BLaER1 treated with 17β-estradiol and CSF1 and Interleukin-3, amounts not matched to agents 10 nM and 100 nM (cell line): ENCODE data around the gene TPM1.

Experiments
- H3K27ac ChIP-seq, 11 experiments: shearing (Covaris generic); formaldehyde crosslinking; 2 replicates each; pipeline ENCODE4 v1.8.1; 2022
- H3K27me3 ChIP-seq, 11 experiments: shearing (Covaris generic); formaldehyde crosslinking; 2 replicates each; pipeline ENCODE4 v1.8.1; 2022
- H3K36me3 ChIP-seq, 11 experiments: shearing (Covaris generic); formaldehyde crosslinking; 2 replicates each; pipeline ENCODE4 v1.8.1; 2022
- H3K4me1 ChIP-seq, 10 experiments: shearing (Covaris generic); formaldehyde crosslinking; 2 replicates each; pipeline ENCODE4 v1.8.1; 2022
- H3K4me2 ChIP-seq, 11 experiments: shearing (Covaris generic); formaldehyde crosslinking; 2 replicates each; pipeline ENCODE4 v1.8.1; 2022
- H3K4me3 ChIP-seq, 10 experiments: shearing (Covaris generic); formaldehyde crosslinking; 2 replicates each; pipeline ENCODE4 v1.8.1; 2022
- H3K9ac ChIP-seq, 11 experiments: shearing (Covaris generic); formaldehyde crosslinking; 2 replicates each; pipeline ENCODE4 v1.8.1; 2022
- H3K9me3 ChIP-seq, 11 experiments: shearing (Covaris generic); formaldehyde crosslinking; replicated peaks in 1 of 11; 2 replicates each; pipeline ENCODE4 v1.8.1; 2022
- H4K20me1 ChIP-seq, 11 experiments: shearing (Covaris generic); formaldehyde crosslinking; 2 replicates each; pipeline ENCODE4 v1.8.1; 2022
- Cebpa-rat ChIP-seq, 11 experiments: shearing (Covaris generic); IDR thresholded peaks; 2 replicates each; pipeline ENCODE4 v1.8.1; 2022

TPM1 gene

DNA sequence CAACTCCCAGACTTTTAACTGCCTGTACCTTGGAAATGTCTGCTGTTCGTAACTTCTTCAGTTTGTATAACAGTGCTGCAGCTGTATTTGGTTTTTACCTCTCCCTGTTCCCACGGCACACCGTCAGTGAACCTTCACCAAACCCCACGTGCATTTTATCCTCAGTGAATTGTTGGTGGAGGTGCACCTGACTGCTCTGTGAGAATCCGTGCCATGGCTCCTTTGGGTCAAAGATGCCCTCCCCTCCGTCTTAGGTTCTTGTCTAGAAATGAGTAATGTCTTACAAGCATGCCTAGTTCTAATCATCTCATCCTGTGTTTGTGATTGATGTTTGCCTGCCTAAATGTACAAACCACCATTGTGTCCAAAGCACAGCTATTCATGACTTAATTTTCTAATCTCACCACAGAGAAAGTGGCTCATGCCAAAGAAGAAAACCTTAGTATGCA lies 28.2 kb downstream of the TPM1 start:
- Histone ChIP-seq H3K4me1 (peaks cover 0 to 19% (median 7%) of the 10 kb centered on the region in 10 experiments; a peak in 14 of 20 replicates), H3K27ac (no peak overlapping the region), H4K20me1 (no peaks in the 10 kb centered on the region), H3K36me3 (peaks cover 0 to 24% (median 0%) of the 10 kb centered on the region in 11 experiments; a peak in 4 of 22 replicates), H3K9me3 (no peaks in the 10 kb centered on the region), H3K9ac (no peak overlapping the region), H3K4me2 (no peak overlapping the region), H3K4me3 (no peak overlapping the region), H3K27me3 (no peaks in the 10 kb centered on the region)
- TF ChIP-seq Cebpa-rat (IDR thresholded peaks at IDR 0.05): no peak

DNA sequence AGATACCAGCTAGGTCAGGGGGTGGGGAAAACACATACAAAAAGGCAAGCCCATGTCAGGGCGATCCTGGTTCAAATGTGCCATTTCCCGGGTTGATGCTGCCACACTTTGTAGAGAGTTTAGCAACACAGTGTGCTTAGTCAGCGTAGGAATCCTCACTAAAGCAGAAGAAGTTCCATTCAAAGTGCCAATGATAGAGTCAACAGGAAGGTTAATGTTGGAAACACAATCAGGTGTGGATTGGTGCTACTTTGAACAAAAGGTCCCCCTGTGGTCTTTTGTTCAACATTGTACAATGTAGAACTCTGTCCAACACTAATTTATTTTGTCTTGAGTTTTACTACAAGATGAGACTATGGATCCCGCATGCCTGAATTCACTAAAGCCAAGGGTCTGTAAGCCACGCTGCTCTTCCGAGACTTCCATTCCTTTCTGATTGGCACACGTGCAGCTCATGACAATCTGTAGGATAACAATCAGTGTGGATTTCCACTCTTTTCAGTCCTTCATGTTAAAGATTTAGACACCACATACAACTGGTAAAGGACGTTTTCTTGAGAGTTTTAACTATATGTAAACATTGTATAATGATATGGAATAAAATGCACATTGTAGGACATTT lies 28.9 kb downstream of the TPM1 start:
- H3K36me3 ChIP-seq: peaks cover 0 to 21% (median 0%) of the 10 kb centered on the region in 11 experiments; a peak in 4 of 22 replicates
- no peak overlapping the region for H3K27ac ChIP-seq
- no peaks in the 10 kb centered on the region for H3K27me3 ChIP-seq
- no peak overlapping the region for H3K9ac ChIP-seq
- H3K4me1 ChIP-seq: peaks cover 0 to 23% (median 7%) of the 10 kb centered on the region in 10 experiments; a peak in 15 of 20 replicates
- H3K9me3 ChIP-seq: no peaks in the 10 kb centered on the region
- no peak for TF ChIP-seq Cebpa-rat (IDR thresholded peaks at IDR 0.05)
- H3K4me3 ChIP-seq: no peak overlapping the region
- no peaks in the 10 kb centered on the region for H4K20me1 ChIP-seq
- H3K4me2 ChIP-seq: no peak overlapping the region

DNA sequence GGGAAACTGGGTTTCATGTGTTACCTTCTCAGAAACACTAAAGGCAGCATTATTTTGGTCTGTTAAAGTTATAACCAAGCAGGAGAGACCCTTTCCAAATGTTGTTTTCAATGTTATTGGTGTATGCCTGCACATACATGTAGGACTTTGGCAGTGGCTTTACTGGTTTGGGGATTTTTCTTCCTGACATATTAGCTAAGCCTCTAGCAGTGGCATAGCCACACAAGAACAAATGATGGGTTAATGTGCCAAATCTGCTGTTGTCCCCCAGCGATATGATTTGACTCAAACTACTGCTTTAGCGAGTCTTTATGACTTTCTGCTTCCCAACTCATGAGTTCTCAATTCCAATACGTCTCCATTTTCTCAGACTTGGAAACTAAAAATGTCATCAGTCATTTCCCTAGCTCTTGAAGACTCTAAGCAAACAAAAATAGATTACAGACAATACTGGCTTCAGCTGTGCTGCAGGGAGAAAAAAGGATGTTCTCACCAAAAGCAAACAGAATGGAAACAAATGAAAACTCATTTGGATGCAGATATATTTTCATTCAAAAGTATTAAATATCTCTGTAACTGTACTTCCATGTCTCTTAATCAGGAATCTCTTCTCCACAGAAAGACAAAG lies 29.6 kb downstream of the TPM1 start:
- Histone ChIP-seq H4K20me1 (no peaks in the 10 kb centered on the region), H3K27me3 (no peaks in the 10 kb centered on the region), H3K27ac (no peak overlapping the region), H3K36me3 (peaks cover 0 to 21% (median 0%) of the 10 kb centered on the region in 11 experiments; a peak in 4 of 22 replicates), H3K4me1 (peaks cover 0 to 23% (median 8%) of the 10 kb centered on the region in 10 experiments; a peak in 15 of 20 replicates), H3K9me3 (no peaks in the 10 kb centered on the region), H3K4me2 (no peak overlapping the region), H3K4me3 (no peak overlapping the region), H3K9ac (no peak overlapping the region)
- no peak for TF ChIP-seq Cebpa-rat (IDR thresholded peaks at IDR 0.05)

DNA sequence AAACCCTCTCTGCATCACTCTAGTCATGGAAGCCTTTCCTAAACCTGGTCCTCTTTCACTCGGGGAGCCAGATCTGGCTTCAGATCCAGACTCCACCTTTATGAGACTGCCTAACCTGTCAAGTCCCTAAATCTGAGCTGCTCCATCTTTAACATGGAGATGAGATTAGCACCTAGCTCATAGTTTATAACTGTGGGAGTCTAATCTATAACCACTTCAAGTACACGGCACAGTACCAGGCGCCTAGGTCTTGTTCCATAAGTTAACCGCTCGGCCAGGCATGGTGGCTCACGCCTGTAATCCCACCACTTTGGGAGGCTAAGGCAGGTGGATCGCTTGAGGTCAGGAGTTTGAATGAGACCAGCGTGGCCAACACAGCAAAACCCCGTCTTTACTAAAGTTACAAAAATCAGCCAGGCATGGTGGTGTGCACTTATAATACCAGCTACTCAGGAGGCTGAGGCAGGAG lies 30.3 kb downstream of the TPM1 start:
- no peak for TF ChIP-seq Cebpa-rat (IDR thresholded peaks at IDR 0.05)
- H3K27me3 ChIP-seq: no peaks in the 10 kb centered on the region
- H3K27ac ChIP-seq: no peak overlapping the region
- H3K4me2 ChIP-seq: no peak overlapping the region
- peaks cover 0 to 16% (median 8%) of the 10 kb centered on the region in 10 experiments; a peak in 15 of 20 replicates for H3K4me1 ChIP-seq
- no peak overlapping the region for H3K9ac ChIP-seq
- H4K20me1 ChIP-seq: no peaks in the 10 kb centered on the region
- no peak overlapping the region for H3K4me3 ChIP-seq
- no peaks in the 10 kb centered on the region for H3K9me3 ChIP-seq
- peaks cover 0 to 21% (median 0%) of the 10 kb centered on the region in 11 experiments; a peak in 4 of 22 replicates for H3K36me3 ChIP-seq

DNA sequence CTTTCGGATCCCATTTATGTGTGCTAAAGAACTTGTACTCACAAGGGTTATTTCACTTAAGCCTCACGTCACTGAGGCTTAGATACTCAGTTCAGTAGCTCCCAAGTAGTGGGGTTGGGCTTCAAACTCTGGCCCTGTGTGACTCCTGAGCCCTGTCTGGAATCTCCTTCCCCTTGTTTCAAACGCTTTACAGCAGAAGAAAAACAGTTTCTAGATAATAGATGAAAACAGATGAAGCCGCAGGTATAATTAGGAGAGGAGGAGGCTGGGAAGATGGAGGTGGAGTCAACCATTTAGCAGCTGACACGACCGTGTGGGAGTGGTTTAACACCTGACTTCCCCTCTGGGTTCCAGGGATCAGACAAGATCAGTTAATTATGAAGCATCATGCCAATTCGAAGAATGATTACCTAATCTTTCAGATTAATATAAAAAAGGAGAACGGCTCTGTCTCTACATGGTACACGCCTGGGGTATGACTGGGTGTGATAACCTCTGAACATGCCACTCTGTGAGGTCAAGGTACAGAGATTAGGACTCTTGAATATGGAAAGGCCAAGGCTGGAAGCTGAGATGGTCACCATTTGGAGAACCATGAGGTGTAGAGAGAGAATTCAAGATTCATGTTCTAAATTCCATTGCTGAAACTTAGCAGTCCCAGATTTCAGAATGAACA lies 31.1 kb downstream of the TPM1 start:
- H3K4me3 ChIP-seq: no peak overlapping the region
- no peak overlapping the region for H3K27ac ChIP-seq
- H3K9ac ChIP-seq: no peak overlapping the region
- H3K9me3 ChIP-seq: no peaks in the 10 kb centered on the region
- no peaks in the 10 kb centered on the region for H4K20me1 ChIP-seq
- no peak for TF ChIP-seq Cebpa-rat (IDR thresholded peaks at IDR 0.05)
- H3K4me2 ChIP-seq: no peak overlapping the region
- H3K4me1 ChIP-seq: peaks cover 0 to 15% (median 3%) of the 10 kb centered on the region in 10 experiments; a peak in 7 of 20 replicates
- peaks cover 0 to 16% (median 0%) of the 10 kb centered on the region in 11 experiments; a peak in 3 of 22 replicates for H3K36me3 ChIP-seq
- H3K27me3 ChIP-seq: no peaks in the 10 kb centered on the region

DNA sequence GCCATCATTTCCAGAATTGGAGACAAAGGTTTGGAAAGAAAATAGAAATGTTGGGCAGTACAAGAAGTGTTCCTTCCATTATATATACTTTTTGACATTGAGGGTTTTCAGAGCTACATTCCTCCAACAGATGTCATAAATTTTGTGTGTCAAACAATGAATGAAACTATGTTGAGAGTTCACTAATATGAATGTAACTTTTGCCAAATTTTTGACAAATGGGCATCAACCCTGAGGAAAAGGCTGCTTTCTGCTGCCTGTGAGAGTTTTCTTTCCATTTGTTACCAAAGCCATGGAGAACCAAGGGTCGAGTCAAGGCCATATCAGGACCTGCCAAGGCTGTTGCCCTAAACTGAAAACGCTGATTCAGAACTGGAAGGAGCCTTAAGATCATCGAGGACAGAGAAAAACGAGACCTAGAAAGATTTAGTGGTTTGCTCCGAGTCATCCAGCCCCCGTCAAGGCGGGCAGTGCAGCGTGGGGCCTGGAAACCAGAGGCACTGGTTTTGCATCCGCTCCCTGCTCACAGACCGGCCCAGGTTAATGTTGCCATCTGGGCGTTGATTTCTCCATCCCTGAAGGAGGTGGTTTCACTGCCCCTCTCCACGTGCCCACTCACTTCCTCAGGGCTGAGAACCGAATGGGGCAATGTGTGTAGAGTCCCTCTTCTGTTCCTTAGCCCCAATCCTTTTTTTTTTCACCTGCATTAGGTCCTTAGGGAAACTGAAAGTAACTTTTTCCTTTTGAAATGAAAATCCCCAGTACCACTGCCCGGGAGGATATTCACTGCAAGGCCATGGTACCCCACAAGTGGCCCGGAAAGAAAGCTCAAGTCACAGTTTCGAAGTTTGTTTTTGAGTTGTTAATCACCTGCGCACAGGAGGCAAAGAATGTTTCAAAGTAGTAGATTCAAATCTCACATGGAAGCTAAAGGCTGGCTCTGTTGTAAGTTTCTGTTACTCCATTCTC lies 32.8 kb downstream of the TPM1 start:
- TF ChIP-seq Cebpa-rat (IDR thresholded peaks at IDR 0.05): no peak
- Histone ChIP-seq H3K9ac (no peak overlapping the region), H3K4me2 (no peak overlapping the region; a peak in 2 of 22 replicates), H3K4me3 (no peak overlapping the region), H3K27me3 (no peaks in the 10 kb centered on the region), H3K36me3 (peaks cover 0 to 11% (median 0%) of the 10 kb centered on the region in 11 experiments; a peak in 2 of 22 replicates), H4K20me1 (no peaks in the 10 kb centered on the region), H3K9me3 (no peaks in the 10 kb centered on the region), H3K27ac (no peak overlapping the region), H3K4me1 (peaks cover 0 to 15% (median 3%) of the 10 kb centered on the region in 10 experiments; a peak in 7 of 20 replicates)

DNA sequence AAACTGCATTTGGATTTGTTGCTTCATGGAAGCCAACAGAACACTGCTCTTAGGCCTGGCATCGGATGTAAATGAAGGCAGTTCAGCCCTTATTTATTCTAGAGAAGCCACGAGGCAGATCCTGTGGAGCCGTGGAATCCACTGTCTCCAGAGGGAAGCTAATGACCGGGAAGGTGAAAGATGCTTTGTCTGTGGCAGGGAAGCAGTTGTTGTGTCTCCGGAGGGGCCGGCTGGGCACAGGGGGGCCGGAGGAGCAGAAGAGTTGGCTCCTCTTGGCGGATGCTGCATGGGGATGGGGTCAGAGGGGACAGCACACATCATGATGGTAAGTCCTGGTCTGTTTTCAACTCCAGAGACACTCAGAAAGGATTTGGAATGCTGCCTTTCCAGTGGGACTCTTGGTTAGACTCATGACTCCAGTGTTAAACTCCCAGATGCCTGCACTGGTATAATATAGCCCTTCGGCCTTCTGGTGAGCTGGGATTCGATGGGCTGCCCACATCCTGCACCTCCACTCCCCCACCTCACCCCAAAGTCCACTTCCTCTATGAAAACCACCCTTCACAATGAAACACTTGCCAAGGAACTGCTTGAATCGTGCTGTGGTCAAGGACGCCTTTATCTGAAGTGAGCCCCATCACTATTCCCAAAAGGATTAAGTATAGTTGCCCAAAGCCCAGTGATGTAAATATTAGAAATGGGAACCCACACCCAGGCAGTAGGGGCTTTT lies 33.6 kb downstream of the TPM1 start:
- no peak for TF ChIP-seq Cebpa-rat (IDR thresholded peaks at IDR 0.05)
- no peaks in the 10 kb centered on the region for H4K20me1 ChIP-seq
- H3K27ac ChIP-seq: no peak overlapping the region
- H3K9me3 ChIP-seq: no peaks in the 10 kb centered on the region
- H3K4me2 ChIP-seq: peak overlapping the region in 5 of 11 experiments; percentile 4 to 32 (median 24); a peak in 8 of 22 replicates
- no peak overlapping the region for H3K4me3 ChIP-seq
- peaks cover 0 to 15% (median 3%) of the 10 kb centered on the region in 10 experiments; a peak in 7 of 20 replicates for H3K4me1 ChIP-seq
- H3K9ac ChIP-seq: no peak overlapping the region
- no peaks in the 10 kb centered on the region for H3K27me3 ChIP-seq
- H3K36me3 ChIP-seq: peaks cover 0 to 5% (median 0%) of the 10 kb centered on the region in 11 experiments; a peak in 2 of 22 replicates

DNA sequence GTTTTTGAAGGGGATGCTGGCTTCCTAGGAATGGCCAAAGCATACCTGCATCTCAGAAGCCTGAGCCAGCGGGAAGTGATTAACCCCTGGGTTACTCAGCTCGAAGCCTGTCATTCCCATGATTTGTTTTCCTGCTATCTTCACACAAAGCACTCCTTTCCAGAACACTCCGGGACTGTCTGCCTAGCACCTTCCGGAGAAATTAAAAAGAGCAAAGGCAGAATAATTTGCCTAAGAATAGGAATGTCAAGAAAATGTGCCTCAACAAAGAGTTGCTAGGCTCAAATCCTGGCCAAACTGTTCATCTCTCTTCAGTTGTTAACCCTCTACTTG lies 34.1 kb downstream of the TPM1 start:
- Histone ChIP-seq H3K27ac (no peak overlapping the region), H3K4me2 (peak overlapping the region in 5 of 11 experiments; percentile 4 to 32 (median 24); a peak in 7 of 22 replicates), H3K4me1 (peaks cover 0 to 15% (median 3%) of the 10 kb centered on the region in 10 experiments; a peak in 7 of 20 replicates), H4K20me1 (no peaks in the 10 kb centered on the region), H3K27me3 (no peaks in the 10 kb centered on the region), H3K9ac (no peak overlapping the region), H3K36me3 (no peaks in the 10 kb centered on the region), H3K4me3 (no peak overlapping the region), H3K9me3 (no peaks in the 10 kb centered on the region)
- no peak for TF ChIP-seq Cebpa-rat (IDR thresholded peaks at IDR 0.05)
